Frontal cortex (tissue), 4 donors: Measurements from ENCODE around the gene NEMP1. TPM values are rescaled to one million over a fixed set of nuclear protein-coding genes. Genes with fewer than 3 reads are reported as not detected.
A peak's percentile ranks its signal among the peaks of the same experiment; 100 is the strongest.

Experiments
- DNase-seq, 2 donors: peaks; one replicate each; pipeline ENCODE4 v3.0.0; 2012; ENCODE audit warnings: low spot score in 2 of 2
- FAIRE-seq: peaks from 2 replicates; lab custom pipeline; 2012; peaks lifted over from hg19 to GRCh38; lab: Jason Lieb, UNC
- total RNA-seq: library from RNA; depleted of rRNA; stranded (reverse); fragments of >200 nt; gene quantifications from one replicate; pipeline ENCODE4 v1.2.3, GENCODE V29; 2014
- donor health status: control.
- donor health status: control.
- donor health status: control.

The NEMP1 gene
- total RNA-seq, 1 donor from 2014 or later: 5.3 TPM

DNA sequence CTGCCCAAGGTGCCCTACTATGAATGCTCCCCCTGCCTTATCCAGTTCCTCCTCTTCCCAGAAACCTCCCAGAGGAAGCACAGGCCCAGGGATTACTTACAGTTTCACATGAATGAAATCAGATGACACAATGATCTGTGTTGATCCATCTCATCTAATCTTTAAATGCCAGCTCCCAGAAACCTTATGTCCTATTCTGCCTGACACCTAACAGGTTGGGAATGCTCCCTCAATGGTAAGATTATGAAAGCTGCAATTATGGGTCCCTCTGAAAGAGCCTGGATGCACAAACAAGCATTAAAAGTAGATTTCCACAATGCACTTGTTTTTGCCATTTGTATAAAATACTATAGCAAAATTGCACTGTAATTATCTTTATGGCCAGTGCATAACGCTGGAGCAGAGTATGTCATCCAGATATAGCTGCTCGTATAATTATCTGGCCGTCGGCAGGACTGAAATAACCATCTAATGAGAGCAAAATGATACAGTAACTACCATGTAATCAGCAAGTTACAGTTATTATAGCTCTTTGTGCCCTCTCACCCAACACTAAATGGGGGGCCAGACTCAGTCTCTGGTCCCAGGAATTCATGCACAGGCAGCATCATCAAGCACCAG is 67.9 kb downstream of the NEMP1 start:
- DNase-seq (no peak), FAIRE-seq (no peak)

DNA sequence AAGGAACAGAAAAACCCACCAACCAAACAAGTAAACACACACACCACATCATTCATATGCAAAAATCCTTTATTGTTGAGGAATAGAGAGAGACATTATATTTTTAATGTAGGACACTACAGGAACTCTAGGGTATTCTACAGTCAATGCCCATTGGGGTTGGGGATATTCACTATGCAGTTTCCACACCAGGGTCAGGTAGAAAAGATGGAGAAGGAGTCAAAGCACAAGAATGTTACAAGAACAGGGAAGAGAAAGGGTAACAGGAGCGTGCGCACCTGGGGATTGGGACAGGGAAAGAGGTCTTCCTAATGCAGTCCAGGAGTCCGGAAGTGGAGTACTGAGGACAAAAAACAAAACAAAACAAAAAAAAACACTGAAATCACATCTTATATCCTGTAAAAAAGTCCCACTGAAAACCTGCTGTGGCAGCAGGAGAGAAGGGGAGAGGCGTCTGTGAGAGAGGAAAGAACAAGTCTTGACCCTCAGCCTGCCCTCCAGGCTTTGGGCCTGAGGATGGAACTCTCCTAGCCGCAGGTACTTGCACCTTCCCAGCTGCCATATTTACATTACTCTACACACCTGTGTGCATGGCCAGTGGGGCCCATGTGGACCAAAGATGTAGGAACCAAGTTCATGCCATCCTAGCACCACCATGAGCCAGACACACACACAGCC is 68.5 kb downstream of the NEMP1 start:
- DNase-seq (no peak), FAIRE-seq (no peak)

DNA sequence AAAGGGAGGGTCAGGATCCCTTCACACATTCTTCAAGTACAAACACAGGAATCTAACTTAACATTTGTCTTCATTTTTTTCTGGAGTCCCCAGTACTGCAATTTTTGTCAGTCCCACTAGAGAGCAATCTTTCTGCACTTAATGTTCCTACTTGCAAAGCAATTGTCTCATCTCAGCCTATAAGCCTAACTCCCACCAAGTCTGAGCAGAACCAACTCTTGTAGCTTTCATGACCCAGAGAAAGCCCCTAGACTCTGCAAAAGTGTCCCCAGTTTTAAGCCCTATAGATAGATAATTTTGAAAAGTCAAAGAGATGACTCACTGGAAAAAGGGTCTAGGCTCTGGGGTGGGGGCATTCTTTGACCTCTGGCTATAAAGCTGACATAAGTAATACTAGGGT is 70.4 kb downstream of the NEMP1 start:
- FAIRE-seq: no peak

GRCh38 chr12:57006809-57007475 is 71.6 kb downstream of the NEMP1 start:
- FAIRE-seq (no peak), DNase-seq (no peak)

More for the DNA sequence above, 70.4 kb downstream of the NEMP1 start:
- peak in 1 of 2 donors; percentile 55 for DNase-seq

GRCh38 chr12:57005980-57006808 is 72.4 kb downstream of the NEMP1 start, which contains the start of gene ZBTB39:
Gene ZBTB39 (minus strand): TSS chr12:57006546. CDS start chr12:57004917, 1,629 bp downstream.
- DNase-seq: peak; percentile 94 to 95
- FAIRE-seq: no peak

Other genes starting within 250 kb of the NEMP1 start
- gene SDR9C7, start 144.4 kb downstream of the NEMP1 start, total RNA-seq: 0.41 TPM
- gene RDH16, start 121.2 kb downstream of the NEMP1 start, total RNA-seq: 0.41 TPM
- gene ZBTB39, start 72.2 kb downstream of the NEMP1 start, total RNA-seq: 8.2 TPM
- gene TAC3, start 62.3 kb downstream of the NEMP1 start, total RNA-seq: 0.82 TPM
- not detected for gene MYO1A, start 28.7 kb downstream of the NEMP1 start, total RNA-seq
- 30.2 TPM for gene NAB2, start 10.3 kb upstream of the NEMP1 start, total RNA-seq
- gene STAT6, start 32.6 kb upstream of the NEMP1 start, total RNA-seq: 2.4 TPM
- gene LRP1, start 49.7 kb upstream of the NEMP1 start, total RNA-seq: 63.2 TPM
- not detected for gene LRP1-AS, start 68.8 kb upstream of the NEMP1 start, total RNA-seq
- 0.82 TPM for gene NXPH4, start 138.0 kb upstream of the NEMP1 start, total RNA-seq
- gene SHMT2, start 150.9 kb upstream of the NEMP1 start, total RNA-seq: 28.9 TPM
- 1.6 TPM for gene STAC3, start 172.4 kb upstream of the NEMP1 start, total RNA-seq